Sigmoid colon (tissue), 4 donors: Measurements from ENCODE around the gene GABRB1.

Experiments used
- CTCF ChIP-seq, 4 experiments: fragments of 450-650 bp in 3 of 4; fragments of 200-600 bp in 1 of 4; IDR thresholded peaks; one replicate each; pipeline ENCODE4 v1.5.1; 2016 to 2019; ENCODE audit warnings: antibody characterized with exemption in 4 of 4, mild to moderate bottlenecking in 3 of 4, moderate library complexity in 2 of 4
- EP300 ChIP-seq, 4 donors: sonication (generic); formaldehyde crosslinking; IDR thresholded peaks; one replicate each; pipeline ENCODE4 v1.6.1; 2017; ENCODE audit warnings: antibody characterized with exemption in 4 of 4

- TF ChIP-seq CTCF (IDR thresholded peaks at IDR 0.05) (no peak), EP300 (IDR thresholded peaks at IDR 0.05) (no peak)
These were observed 351.5 kb downstream of the GABRB1 start for GRCh38 chr4:47382846-47383360.
